ENCODE measurements around the gene RFX2. TPM values are rescaled to one million over a fixed set of nuclear protein-coding genes. Genes with fewer than 3 reads are reported as not detected.

Gene RFX2
- total RNA-seq, 1 donor from 2014 or later = 2.4 TPM

GRCh38 chr19:6018786-6019185, 91.5 kb downstream of the RFX2 start:
- DNase-seq (ENCODE audit: low read depth) (no peak), FAIRE-seq (no peak)
- Histone ChIP-seq H3K27me3 (ENCODE audit: control insufficient read depth, insufficient read depth, low read length) (no peaks in the 10 kb centered on the region), H3K4me3 (ENCODE audit: low read depth, low read length) (no peak overlapping the region), H3K36me3 (ENCODE audit: control insufficient read depth, insufficient read depth, low read length) (peaks cover 2% of the 10 kb centered on the region)
- peak; percentile 6 for TF ChIP-seq CTCF (IDR thresholded peaks at IDR 0.05; ENCODE audit: insufficient read depth, low read length, severe bottlenecking)

- peaks cover 2% of the 10 kb centered on the region for H3K36me3 ChIP-seq (ENCODE audit: control insufficient read depth, insufficient read depth, low read length)
- DNase-seq (ENCODE audit: low read depth) (no peak), FAIRE-seq (no peak)
Observed at GRCh38 chr19:6017576-6017975, 92.7 kb downstream of the RFX2 start.

DNA sequence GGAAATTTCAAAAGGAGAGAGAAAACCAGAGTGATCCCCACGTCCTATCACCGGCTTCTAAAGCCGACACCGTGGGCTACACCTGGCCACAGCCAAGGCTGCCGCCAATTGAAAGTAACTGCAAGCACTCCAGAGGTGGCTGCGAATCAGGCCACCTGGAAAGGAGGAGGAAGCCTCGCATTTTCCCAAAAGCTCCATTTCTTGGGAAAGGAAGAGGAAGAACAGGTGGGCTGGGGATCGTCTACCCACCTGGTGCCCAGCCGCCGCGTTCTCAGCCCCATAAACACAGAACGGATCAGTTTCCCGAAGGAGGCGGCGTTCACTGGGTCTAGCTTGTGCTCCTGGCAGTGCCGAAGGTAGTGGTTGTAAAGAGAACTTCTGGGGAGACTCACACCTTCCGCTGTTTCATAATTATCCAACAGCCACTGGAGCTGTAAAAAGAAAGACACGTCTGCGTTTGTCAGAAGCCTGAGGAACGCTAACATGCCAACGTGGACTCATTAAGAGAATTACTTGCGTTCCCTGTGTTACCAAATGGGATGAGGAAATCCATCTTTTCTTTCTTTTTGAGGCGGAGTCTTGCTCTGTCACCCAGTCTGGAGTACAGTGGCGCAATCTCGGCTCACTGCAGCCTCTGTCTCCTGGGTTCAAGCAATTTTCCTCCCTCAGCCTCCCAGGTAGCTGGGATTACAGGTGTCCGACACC, 94.3 kb downstream of the RFX2 start:
- no peaks in the 10 kb centered on the region for H3K36me3 ChIP-seq (ENCODE audit: control insufficient read depth, insufficient read depth, low read length)
- no peak for DNase-seq (ENCODE audit: low read depth)
- no peak for FAIRE-seq
- no peak overlapping the region for H3K4me3 ChIP-seq (ENCODE audit: low read depth, low read length)
- H3K27me3 ChIP-seq (ENCODE audit: control insufficient read depth, insufficient read depth, low read length) = no peaks in the 10 kb centered on the region
- no peak for TF ChIP-seq CTCF (IDR thresholded peaks at IDR 0.05; ENCODE audit: insufficient read depth, low read length, severe bottlenecking)

More at GRCh38 chr19:6017576-6017975, 92.7 kb downstream of the RFX2 start:
- TF ChIP-seq CTCF (IDR thresholded peaks at IDR 0.05; ENCODE audit: insufficient read depth, low read length, severe bottlenecking) = no peak
- no peaks in the 10 kb centered on the region for H3K27me3 ChIP-seq (ENCODE audit: control insufficient read depth, insufficient read depth, low read length)
- no peak overlapping the region for H3K4me3 ChIP-seq (ENCODE audit: low read depth, low read length)

GRCh38 chr19:6014551-6015135, 95.7 kb downstream of the RFX2 start:
- Histone ChIP-seq H3K4me3 (ENCODE audit: low read depth, low read length) (no peak overlapping the region), H3K36me3 (ENCODE audit: control insufficient read depth, insufficient read depth, low read length) (peaks cover 1% of the 10 kb centered on the region), H3K27me3 (ENCODE audit: control insufficient read depth, insufficient read depth, low read length) (no peaks in the 10 kb centered on the region)
- no peak for FAIRE-seq
- DNase-seq (ENCODE audit: low read depth) = no peak
- no peak for TF ChIP-seq CTCF (IDR thresholded peaks at IDR 0.05; ENCODE audit: insufficient read depth, low read length, severe bottlenecking)

GRCh38 chr19:6012426-6013170, 97.7 kb downstream of the RFX2 start:
- DNase-seq (ENCODE audit: low read depth) (no peak), FAIRE-seq (no peak)
- no peak for TF ChIP-seq CTCF (IDR thresholded peaks at IDR 0.05; ENCODE audit: insufficient read depth, low read length, severe bottlenecking)
- Histone ChIP-seq H3K4me3 (ENCODE audit: low read depth, low read length) (no peak overlapping the region), H3K36me3 (ENCODE audit: control insufficient read depth, insufficient read depth, low read length) (peaks cover 1% of the 10 kb centered on the region), H3K27me3 (ENCODE audit: control insufficient read depth, insufficient read depth, low read length) (no peaks in the 10 kb centered on the region)

Measured in bronchial epithelial cell (primary cell).